Aorta (tissue), 5 donors: ENCODE measurements around the gene TBKBP1. TPM values are rescaled to one million over a fixed set of nuclear protein-coding genes. Genes with fewer than 3 reads are reported as not detected.
A peak's percentile ranks its signal among the peaks of the same experiment; 100 is the strongest.

Source experiments
- ATAC-seq: fragments of 200-7000 bp; cut with Tn5 transposase; one replicate; pipeline ENCODE4 v1.9.1; 2022; ENCODE audit warnings: moderate library complexity; ENCODE audit not compliant: low FRiP score
- DNase-seq, 2 donors: peaks; one replicate each; pipeline ENCODE4 v3.0.0-alpha.2; 2020
- H3K27ac ChIP-seq, 2 donors: one replicate each; pipeline ENCODE4 v1.5.1; 2013; ENCODE audit warnings: low read length in 2 of 2, mild to moderate bottlenecking in 2 of 2, moderate library complexity in 2 of 2, control low read depth in 1 of 2, inconsistent platforms in 1 of 2, low read depth in 1 of 2
- H3K27me3 ChIP-seq, 2 donors: one replicate each; pipeline ENCODE4 v1.6.1; 2013; ENCODE audit warnings: control low read depth in 1 of 2, low read length in 1 of 2, mild to moderate bottlenecking in 1 of 2, moderate library complexity in 1 of 2; ENCODE audit not compliant: insufficient read depth in 2 of 2, control insufficient read depth in 1 of 2
- H3K36me3 ChIP-seq, 2 donors: one replicate each; pipeline ENCODE4 v1.6.1; 2013; ENCODE audit warnings: control low read depth in 1 of 2, low read length in 1 of 2, mild to moderate bottlenecking in 1 of 2; ENCODE audit not compliant: insufficient read depth in 2 of 2, control insufficient read depth in 1 of 2
- H3K4me1 ChIP-seq, 2 donors: one replicate each; pipeline ENCODE4 v1.6.1; 2013; ENCODE audit warnings: low read length in 2 of 2, control low read depth in 1 of 2, mild to moderate bottlenecking in 1 of 2, moderate library complexity in 1 of 2; ENCODE audit not compliant: insufficient read depth in 2 of 2, control insufficient read depth in 1 of 2
- H3K4me3 ChIP-seq, 2 donors: one replicate each; pipeline ENCODE4 v1.5.1; 2013; ENCODE audit warnings: low read length in 2 of 2, control low read depth in 1 of 2, mild to moderate bottlenecking in 1 of 2
- H3K9me3 ChIP-seq: one replicate; pipeline ENCODE4 v1.6.1; 2013; ENCODE audit warnings: mild to moderate bottlenecking, low read length; ENCODE audit not compliant: control insufficient read depth
- WGBS, 2 donors: extraction: QIAGEN DNeasy Blood & Tissue Kit; methylation state at CpG; one replicate each; pipeline ENCODE4 v1.1.7; 2013; 5-methylcytosine and 5-hydroxymethylcytosine counted together
- intact Hi-C, 2 donors: fragments of 100-400 bp; cut with DNase I; formaldehyde crosslinking; loops; one replicate each; pipeline versions ENCODE4 v1.14.2 to v1.15.0; 2022
- polyA plus RNA-seq, 2 donors: library from polyadenylated mRNA; stranded (reverse); fragments of 200-250 nt; gene quantifications; one replicate each; pipeline ENCODE4 v1.2.3, GENCODE V29; 2013
- total RNA-seq, 2 donors: library from RNA; stranded (reverse); fragmentation: NEBNext Ultra II Directional; extraction: Animal tissue kit (Norgen Biotek cat#: 25700); gene quantifications; one replicate each; pipeline ENCODE4 v1.2.1, GENCODE V29; 2021
- donor health status: healthy with polysubstance abuse.
- donor health status: Bipolar disorder and iron deficiency.
- donor health status: DM: no; HTN: no; CAD: no.
- donor health status: DM: no; HTN: no; CAD: no.
- donor health status: DM: yes; HTN: yes; CAD: no.

Gene TBKBP1
- total and polyA plus RNA-seq, 4 donors, result 9.3 to 20.2 (median 14.7) TPM

GRCh38 chr17:47720754-47721533, 27.0 kb downstream of the TBKBP1 start:
- ATAC-seq (no peak), DNase-seq (peak in 1 of 2 donors; percentile 86)
- no peak overlapping the region for H3K27ac ChIP-seq
- WGBS, 2 donors, result 5% methylated on average over 34 to 36 of the region's 36 CpGs
- H3K36me3 ChIP-seq, result no peaks in the 10 kb centered on the region
- H3K4me1 ChIP-seq, result no peaks in the 10 kb centered on the region
- H3K4me3 ChIP-seq, result no peak overlapping the region
- H3K27me3 ChIP-seq, result no peaks in the 10 kb centered on the region
- H3K9me3 ChIP-seq, result no peaks in the 10 kb centered on the region
- intact Hi-C loops, result no loop called here

- H3K27me3 ChIP-seq, result no peaks in the 10 kb centered on the region
- intact Hi-C loops, result no loop called here
- no peak for ATAC-seq
Measured at GRCh38 chr17:47721725-47722124, 27.8 kb downstream of the TBKBP1 start.

GRCh38 chr17:47724705-47725104, 30.7 kb downstream of the TBKBP1 start:
- no peaks in the 10 kb centered on the region for H3K4me1 ChIP-seq
- H3K36me3 ChIP-seq, result no peaks in the 10 kb centered on the region
- 84 to 86% methylated on average over 2 of the region's 2 CpGs for WGBS, 2 donors
- H3K27ac ChIP-seq, result no peak overlapping the region
- no peaks in the 10 kb centered on the region for H3K9me3 ChIP-seq
- no peaks in the 10 kb centered on the region for H3K27me3 ChIP-seq
- no peak overlapping the region for H3K4me3 ChIP-seq
- intact Hi-C loops, result loop anchor here in 1 of 2 donors (5.0 kb wide), 1 partner anchor 68 kb away; no protein-coding TSS in a partner anchor
- DNase-seq (no peak), ATAC-seq (no peak)

More at GRCh38 chr17:47721725-47722124, 27.8 kb downstream of the TBKBP1 start:
- Histone ChIP-seq H3K36me3 (no peaks in the 10 kb centered on the region), H3K4me1 (no peaks in the 10 kb centered on the region), H3K4me3 (no peak overlapping the region), H3K9me3 (no peaks in the 10 kb centered on the region), H3K27ac (no peak overlapping the region)
- WGBS, 2 donors, result 36 to 44% methylated on average over 8 of the region's 8 CpGs
- no peak for DNase-seq

- ATAC-seq (no peak), DNase-seq (no peak)
- 60 to 70% methylated on average over 13 of the region's 13 CpGs for WGBS, 2 donors
- Histone ChIP-seq H3K4me1 (no peaks in the 10 kb centered on the region), H3K27me3 (no peaks in the 10 kb centered on the region), H3K27ac (no peak overlapping the region), H3K9me3 (no peaks in the 10 kb centered on the region), H3K36me3 (no peaks in the 10 kb centered on the region), H3K4me3 (no peak overlapping the region)
- intact Hi-C loops, result loop anchor here in 1 of 2 donors (5.0 kb wide), 1 partner anchor 67 kb away; no protein-coding TSS in a partner anchor
Measured at GRCh38 chr17:47725446-47726111, 31.6 kb downstream of the TBKBP1 start.

- intact Hi-C loops, result loop anchor here in 1 of 2 donors (5.0 kb wide), 1 partner anchor 65 kb away; no protein-coding TSS in a partner anchor
- DNase-seq, result peak in 1 of 2 donors; percentile 49
- Histone ChIP-seq H3K36me3 (no peaks in the 10 kb centered on the region), H3K4me1 (no peaks in the 10 kb centered on the region), H3K27ac (no peak overlapping the region), H3K27me3 (no peaks in the 10 kb centered on the region), H3K4me3 (no peak overlapping the region), H3K9me3 (no peaks in the 10 kb centered on the region)
- peak; percentile 13 for ATAC-seq
- 83 to 84% methylated on average over 12 of the region's 12 CpGs for WGBS, 2 donors
Measured at GRCh38 chr17:47726796-47727703, 33.1 kb downstream of the TBKBP1 start.

- DNase-seq (peak; percentile 34 to 44), ATAC-seq (no peak)
- H3K36me3 ChIP-seq, result no peaks in the 10 kb centered on the region
- no peaks in the 10 kb centered on the region for H3K9me3 ChIP-seq
- H3K4me3 ChIP-seq, result no peak overlapping the region
- intact Hi-C loops, result loop anchor here in 1 of 2 donors (5.0 kb wide), 1 partner anchor 65 kb away; no protein-coding TSS in a partner anchor
- H3K4me1 ChIP-seq, result no peaks in the 10 kb centered on the region
- WGBS, 2 donors, result 76 to 82% methylated on average over 9 of the region's 9 CpGs
- H3K27me3 ChIP-seq, result peaks cover 0 to 1% of the 10 kb centered on the region in 2 donors
- no peak overlapping the region for H3K27ac ChIP-seq
Measured at GRCh38 chr17:47727704-47728036, 33.7 kb downstream of the TBKBP1 start.

GRCh38 chr17:47728214-47728877, 34.4 kb downstream of the TBKBP1 start:
- Histone ChIP-seq H3K36me3 (no peaks in the 10 kb centered on the region), H3K9me3 (no peaks in the 10 kb centered on the region), H3K4me3 (no peak overlapping the region), H3K4me1 (no peaks in the 10 kb centered on the region), H3K27ac (no peak overlapping the region), H3K27me3 (peaks cover 0 to 1% of the 10 kb centered on the region in 2 donors)
- intact Hi-C loops, result loop anchor here in 1 of 2 donors (5.0 kb wide), 1 partner anchor 64 kb away; no protein-coding TSS in a partner anchor
- 87 to 88% methylated on average over 4 of the region's 4 CpGs for WGBS, 2 donors
- DNase-seq, result peak; percentile 5 to 45
- no peak for ATAC-seq

GRCh38 chr17:47729476-47729875, 35.5 kb downstream of the TBKBP1 start:
- Histone ChIP-seq H3K4me3 (no peak overlapping the region), H3K36me3 (no peaks in the 10 kb centered on the region), H3K4me1 (no peaks in the 10 kb centered on the region), H3K9me3 (no peaks in the 10 kb centered on the region), H3K27ac (no peak overlapping the region), H3K27me3 (peaks cover 0 to 1% of the 10 kb centered on the region in 2 donors)
- ATAC-seq, result no peak
- DNase-seq, result peak; percentile 32 to 33
- intact Hi-C loops, result loop anchor here in 1 of 2 donors (5.0 kb wide), 1 partner anchor 63 kb away; no protein-coding TSS in a partner anchor
- 76 to 79% methylated on average over 8 of the region's 8 CpGs for WGBS, 2 donors
